GM06990 (cell line): ENCODE data around the gene TWIST2.

Experiments used
- DNase-seq: peaks from one replicate; pipeline ENCODE4 v3.0.0-alpha.2; 2011; ENCODE audit not compliant: insufficient read length; ENCODE audit errors: extremely low read depth
- H3K27me3 ChIP-seq: replicated peaks from 2 replicates; pipeline ENCODE4 v1.6.0; 2011; ENCODE audit warnings: low read length; ENCODE audit not compliant: control insufficient read depth, insufficient read depth
- H3K36me3 ChIP-seq: 2 replicates; pipeline ENCODE4 v1.5.1; 2011; ENCODE audit warnings: low read length; ENCODE audit not compliant: control insufficient read depth, insufficient read depth
- H3K4me3 ChIP-seq: replicated peaks from 2 replicates; pipeline ENCODE4 v1.5.1; 2011; ENCODE audit warnings: low read depth, mild to moderate bottlenecking, control low read depth, low read length
- CTCF ChIP-seq: IDR thresholded peaks from 2 replicates; pipeline ENCODE4 v1.5.1; 2011; ENCODE audit warnings: low read length, control low read depth, mild to moderate bottlenecking, inconsistent platforms; ENCODE audit not compliant: insufficient read depth, poor library complexity, severe bottlenecking

Gene TWIST2

GRCh38 chr2:238938401-238939055, 90.6 kb downstream of the TWIST2 start:
- Histone ChIP-seq H3K4me3 (no peak overlapping the region), H3K36me3 (no peaks in the 10 kb centered on the region), H3K27me3 (no peaks in the 10 kb centered on the region)
- TF ChIP-seq CTCF: no peak
- no peak for DNase-seq

- Histone ChIP-seq H3K4me3 (no peak overlapping the region), H3K27me3 (no peaks in the 10 kb centered on the region), H3K36me3 (no peaks in the 10 kb centered on the region)
- no peak for TF ChIP-seq CTCF
- no peak for DNase-seq
Observed at GRCh38 chr2:238939074-238939473, 91.2 kb downstream of the TWIST2 start.

GRCh38 chr2:238939521-238940403, 91.9 kb downstream of the TWIST2 start:
- no peak for TF ChIP-seq CTCF
- no peak for DNase-seq
- H3K27me3 ChIP-seq: no peaks in the 10 kb centered on the region
- H3K4me3 ChIP-seq: no peak overlapping the region
- no peaks in the 10 kb centered on the region for H3K36me3 ChIP-seq

DNA sequence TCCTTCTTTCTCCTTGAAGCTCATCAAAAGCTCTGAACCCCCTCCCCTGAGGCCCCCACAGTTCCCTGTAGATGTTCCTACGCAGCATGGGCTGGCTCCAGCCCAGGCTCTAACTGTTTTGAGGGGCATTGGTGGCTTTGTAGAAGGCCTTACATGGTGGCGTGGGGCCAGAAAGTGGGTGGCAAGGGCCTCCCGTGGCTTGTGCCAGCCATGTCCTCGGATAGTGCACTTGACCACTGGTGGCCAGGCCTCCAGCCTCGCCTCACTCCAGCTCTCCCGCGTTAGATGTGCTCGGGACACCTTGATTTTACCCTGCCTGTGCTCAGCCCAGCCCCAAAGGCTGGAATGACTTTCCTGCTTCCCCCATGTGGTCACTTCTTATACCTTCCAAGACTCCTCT, 92.9 kb downstream of the TWIST2 start:
- Histone ChIP-seq H3K4me3 (no peak overlapping the region), H3K27me3 (no peaks in the 10 kb centered on the region), H3K36me3 (no peaks in the 10 kb centered on the region)
- TF ChIP-seq CTCF: no peak
- DNase-seq: no peak

GRCh38 chr2:238941262-238941792, 93.4 kb downstream of the TWIST2 start:
- no peaks in the 10 kb centered on the region for H3K27me3 ChIP-seq
- no peak for TF ChIP-seq CTCF
- DNase-seq: no peak
- no peaks in the 10 kb centered on the region for H3K36me3 ChIP-seq
- H3K4me3 ChIP-seq: no peak overlapping the region
